Subcutaneous adipose tissue (tissue), 4 donors: ENCODE results near the gene GABBR2. TPM values are rescaled to one million over a fixed set of nuclear protein-coding genes. Genes with fewer than 3 reads are reported as not detected.

Experiments used
- total RNA-seq, 4 donors: library from RNA; depleted of rRNA; stranded (reverse); fragments of >200 nt; gene quantifications; one replicate each; pipeline ENCODE4 v1.1.0, GENCODE V29; 2016
- TF ChIP-seq, protein P1 (sequence below): fragments of 450-650 bp; IDR thresholded peaks from one replicate; pipeline ENCODE4 v1.5.1; 2016; ENCODE audit warnings: low read depth, mild to moderate bottlenecking, control low read depth, antibody characterized with exemption, moderate library complexity

GABBR2 gene
- total RNA-seq, 4 donors from 2014 or later, result not detected

DNA sequence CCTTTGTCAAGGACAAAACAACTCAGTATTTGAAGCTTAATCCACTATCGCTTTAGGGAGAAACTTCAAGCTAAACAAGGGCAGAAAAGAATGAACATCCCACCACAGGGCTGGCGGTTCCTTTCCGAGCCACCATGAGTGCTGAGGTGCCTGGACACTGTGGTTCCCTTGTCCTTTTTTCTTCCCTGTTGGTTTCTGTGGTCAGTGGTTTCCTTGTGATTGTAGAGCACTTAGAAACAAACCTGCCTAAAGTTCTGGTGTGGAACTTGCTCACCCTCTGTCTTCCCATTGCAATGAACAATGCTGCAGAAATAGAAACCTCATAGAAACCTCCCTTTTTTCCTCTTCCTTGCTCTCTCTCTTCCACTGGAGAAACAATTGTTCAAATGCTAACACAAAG lies 373.9 kb downstream of the GABBR2 start:
- TF ChIP-seq, protein P1, sequence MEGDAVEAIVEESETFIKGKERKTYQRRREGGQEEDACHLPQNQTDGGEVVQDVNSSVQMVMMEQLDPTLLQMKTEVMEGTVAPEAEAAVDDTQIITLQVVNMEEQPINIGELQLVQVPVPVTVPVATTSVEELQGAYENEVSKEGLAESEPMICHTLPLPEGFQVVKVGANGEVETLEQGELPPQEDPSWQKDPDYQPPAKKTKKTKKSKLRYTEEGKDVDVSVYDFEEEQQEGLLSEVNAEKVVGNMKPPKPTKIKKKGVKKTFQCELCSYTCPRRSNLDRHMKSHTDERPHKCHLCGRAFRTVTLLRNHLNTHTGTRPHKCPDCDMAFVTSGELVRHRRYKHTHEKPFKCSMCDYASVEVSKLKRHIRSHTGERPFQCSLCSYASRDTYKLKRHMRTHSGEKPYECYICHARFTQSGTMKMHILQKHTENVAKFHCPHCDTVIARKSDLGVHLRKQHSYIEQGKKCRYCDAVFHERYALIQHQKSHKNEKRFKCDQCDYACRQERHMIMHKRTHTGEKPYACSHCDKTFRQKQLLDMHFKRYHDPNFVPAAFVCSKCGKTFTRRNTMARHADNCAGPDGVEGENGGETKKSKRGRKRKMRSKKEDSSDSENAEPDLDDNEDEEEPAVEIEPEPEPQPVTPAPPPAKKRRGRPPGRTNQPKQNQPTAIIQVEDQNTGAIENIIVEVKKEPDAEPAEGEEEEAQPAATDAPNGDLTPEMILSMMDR, result no peak

DNA sequence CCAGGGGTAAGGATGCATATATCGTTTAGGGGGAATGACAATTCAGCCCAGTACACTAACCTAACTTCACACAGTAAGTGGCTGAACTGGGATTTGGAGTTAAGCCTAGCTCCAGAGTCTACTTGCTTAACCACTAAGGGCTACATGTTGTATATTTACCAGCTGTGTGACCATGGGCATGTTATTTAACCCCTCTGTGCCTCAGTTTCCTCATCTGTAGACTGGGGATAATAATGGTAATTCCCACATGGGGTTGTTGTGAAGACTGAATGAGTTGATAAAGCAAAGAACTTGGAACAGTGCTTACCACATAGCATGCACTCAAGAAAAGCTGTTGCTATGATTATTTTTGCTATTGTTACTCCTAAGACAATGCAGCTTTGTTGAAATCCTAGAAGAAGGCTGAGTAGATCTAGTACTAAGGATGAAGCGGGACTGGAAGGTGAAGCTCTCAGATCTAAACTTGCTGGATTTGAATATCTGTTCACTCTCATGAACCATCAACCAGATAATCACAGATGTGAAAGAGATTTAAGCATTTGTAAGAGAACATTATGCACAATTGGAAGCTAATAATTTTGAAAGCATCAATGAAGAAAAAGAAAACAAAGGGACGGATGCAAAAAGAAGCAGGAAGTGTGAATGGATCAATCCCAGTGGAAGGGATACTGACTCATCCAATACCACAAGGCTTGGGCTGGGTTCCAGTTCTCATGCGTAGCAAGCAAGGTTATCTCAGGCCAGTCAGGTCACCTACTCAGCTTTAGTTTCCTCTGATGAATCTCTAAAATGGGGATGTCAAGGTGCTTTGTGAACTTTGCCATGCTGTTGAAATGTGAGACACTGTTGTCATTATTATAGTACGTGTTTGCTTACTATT lies 374.8 kb downstream of the GABBR2 start:
- TF ChIP-seq, protein P1, result no peak

DNA sequence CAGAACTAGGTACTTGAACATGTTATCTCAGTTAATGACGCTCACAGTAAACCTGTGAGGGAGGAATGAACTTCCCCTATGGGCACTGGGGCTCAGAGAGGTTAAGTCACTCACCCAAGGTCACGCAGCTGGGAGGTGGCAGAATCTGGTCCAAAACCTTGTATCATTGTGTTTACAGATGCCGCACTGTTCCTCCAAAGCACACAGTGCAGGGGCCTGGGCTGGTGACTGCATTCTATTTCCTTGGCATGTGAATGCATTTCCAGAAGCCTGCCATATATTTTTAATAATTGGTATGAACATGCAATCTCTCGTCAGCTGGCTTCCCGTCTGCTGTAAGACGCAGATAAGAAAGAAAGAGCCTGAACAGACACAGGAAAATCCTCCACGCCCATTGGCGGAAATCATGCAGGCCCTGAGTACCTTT lies 376.3 kb downstream of the GABBR2 start:
- TF ChIP-seq, protein P1, result no peak

DNA sequence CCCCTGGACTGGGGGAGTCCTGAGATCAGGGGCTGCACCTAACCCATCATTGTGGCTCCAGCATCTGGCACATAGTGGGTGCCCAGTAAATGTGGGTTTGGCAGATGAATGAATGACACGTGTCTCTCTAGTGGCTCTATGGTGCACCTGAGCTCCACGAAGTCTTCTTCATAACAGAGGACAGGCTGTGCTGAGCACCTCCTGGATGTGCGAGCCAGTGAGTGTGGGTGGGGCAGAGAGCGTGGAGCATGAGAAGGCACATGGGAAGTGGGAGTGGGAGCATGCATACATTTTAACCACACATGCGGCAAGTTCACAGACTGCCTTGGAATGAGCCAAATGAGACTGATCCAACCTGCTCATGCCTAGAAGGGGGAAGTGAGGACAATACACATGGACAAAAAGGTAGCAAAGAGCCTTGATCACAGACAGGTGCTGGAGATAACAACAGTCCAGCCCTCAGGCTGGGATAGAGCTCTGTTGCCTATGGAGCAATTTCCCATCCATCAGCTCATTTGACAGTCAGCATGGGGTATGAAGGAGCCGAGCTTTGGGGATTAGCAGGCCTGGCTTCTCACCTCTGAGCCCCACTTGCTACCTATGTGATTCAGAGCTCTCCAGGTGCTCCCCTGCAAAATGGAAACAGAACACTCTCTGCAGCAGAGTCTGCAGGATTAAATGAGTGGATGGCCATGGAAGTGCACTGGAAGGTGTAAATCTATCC lies 377.0 kb downstream of the GABBR2 start:
- TF ChIP-seq, protein P1, result no peak

DNA sequence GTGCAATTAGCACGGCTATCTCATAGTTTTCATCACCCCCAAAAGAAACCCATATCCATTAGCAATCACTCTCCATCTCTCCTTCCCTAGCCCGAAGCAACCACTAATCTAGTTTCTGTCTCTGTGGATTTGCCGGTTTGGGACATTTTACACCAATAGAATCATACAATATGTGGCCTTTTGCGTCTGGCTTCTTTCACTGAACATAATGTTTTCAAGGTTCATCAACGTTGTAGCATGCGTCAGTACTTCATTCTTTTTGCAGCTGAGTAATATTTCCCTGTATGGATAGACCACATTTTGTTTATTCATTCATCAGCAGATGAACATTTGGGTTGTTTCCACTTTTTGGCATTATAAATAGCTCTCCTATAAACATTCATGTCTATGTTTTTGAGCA lies 377.9 kb downstream of the GABBR2 start:
- TF ChIP-seq, protein P1, result no peak

DNA sequence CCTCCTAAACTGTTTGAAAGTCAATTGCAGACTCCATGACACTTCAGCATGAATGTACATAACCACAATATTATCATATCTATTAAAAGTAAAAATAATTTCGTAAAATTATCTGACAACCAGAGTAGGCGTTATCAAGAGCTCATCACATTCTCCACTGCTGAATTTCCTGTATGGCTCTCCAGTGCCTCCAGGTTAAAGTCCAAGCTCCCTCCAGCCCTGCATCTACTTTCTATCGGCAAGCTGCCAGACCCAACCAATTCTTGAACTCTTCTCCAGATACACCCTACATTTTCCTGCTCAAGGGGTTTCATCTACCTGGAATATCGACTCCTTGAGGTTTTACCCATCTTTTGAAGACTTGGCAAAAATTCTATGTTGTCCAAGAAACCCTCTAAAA lies 378.8 kb downstream of the GABBR2 start:
- TF ChIP-seq, protein P1, result no peak

DNA sequence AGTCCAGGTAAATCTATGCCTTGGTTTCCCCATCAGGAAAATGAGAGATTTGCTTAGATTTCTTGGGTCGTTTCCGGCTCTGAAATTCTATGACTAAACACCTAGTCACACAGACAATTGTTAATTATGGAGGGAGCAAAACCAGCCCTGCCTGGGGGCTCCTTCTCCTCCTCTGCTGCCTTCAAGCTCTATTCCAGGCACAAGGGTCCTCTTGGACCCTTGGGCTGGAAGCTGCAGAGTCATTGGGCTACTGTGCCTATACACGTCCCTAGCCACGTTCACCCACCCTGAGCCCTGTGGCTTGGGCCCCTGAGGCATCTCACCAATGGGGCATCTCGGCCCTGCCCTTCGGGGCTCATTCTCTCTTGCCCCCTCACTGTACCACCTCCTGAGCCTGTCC lies 379.5 kb downstream of the GABBR2 start:
- TF ChIP-seq, protein P1, result no peak
